PC-3 (cell line): ENCODE results near the gene JAZF1. TPM values are rescaled to one million over a fixed set of nuclear protein-coding genes. Genes with fewer than 3 reads are reported as not detected.

ENCODE experiments used
- ATAC-seq: fragments of 200-7000 bp; cut with Tn5 transposase; 2 replicates; pipeline ENCODE4 v1.9.1; 2020; ENCODE audit warnings: mild to moderate bottlenecking, moderate library complexity
- BruUV-seq: library from RNA; stranded (reverse); fragments of 400-500 nt; replicated peaks from 2 replicates; lab custom pipeline; 2021; lab: Mats Ljungman, UMichigan
- CTCF ChIA-PET: fragments of 300-600 bp; sonication (Branson Sonifier 250); formaldehyde crosslinking; loops from one replicate; lab custom pipeline; 2022; ENCODE audit warnings: antibody characterized with exemption; lab: Charles Lee
- POLR2A ChIA-PET: fragments of 300-600 bp; sonication (Branson Sonifier 250); formaldehyde crosslinking; loops from one replicate; lab custom pipeline; 2022; ENCODE audit warnings: antibody characterized with exemption; ENCODE audit not compliant: unreplicated experiment; lab: Charles Lee
- DNase-seq: peaks from one replicate; pipeline ENCODE4 v3.0.0-alpha.2; 2015
- H2AFZ ChIP-seq: fragments of 300-600 bp; sonication (generic); 2 replicates; pipeline ENCODE4 v1.6.0; 2016; ENCODE audit warnings: antibody characterized with exemption, low read length
- H3F3A ChIP-seq: fragments of 300-600 bp; sonication (generic); one replicate; pipeline ENCODE4 v1.6.0; 2017; ENCODE audit warnings: antibody characterized with exemption, low read length, control low read depth, mild to moderate bottlenecking; ENCODE audit not compliant: unreplicated experiment
- H3K27ac ChIP-seq: fragments of 300-600 bp; sonication (generic); 2 replicates; pipeline ENCODE4 v1.5.1; 2016; ENCODE audit warnings: mild to moderate bottlenecking, low read length
- H3K27me3 ChIP-seq: fragments of 300-600 bp; sonication (generic); 2 replicates; pipeline ENCODE4 v1.6.1; 2016; ENCODE audit warnings: low read length, mixed read lengths
- H3K36me3 ChIP-seq: fragments of 300-600 bp; sonication (generic); 2 replicates; pipeline ENCODE4 v1.6.1; 2016; ENCODE audit warnings: low read depth, mixed run types, low read length, mixed read lengths
- H3K4me1 ChIP-seq: fragments of 300-600 bp; sonication (generic); 2 replicates; pipeline ENCODE4 v1.5.1; 2016; ENCODE audit warnings: low read length; ENCODE audit not compliant: insufficient read depth
- H3K4me2 ChIP-seq: fragments of 300-600 bp; sonication (generic); 2 replicates; pipeline ENCODE4 v1.6.0; 2016; ENCODE audit warnings: low read length
- H3K4me3 ChIP-seq: fragments of 300-600 bp; sonication (generic); 2 replicates; pipeline ENCODE4 v1.5.1; 2016; ENCODE audit warnings: mild to moderate bottlenecking, low read length, mixed read lengths
- H3K79me2 ChIP-seq: fragments of 300-600 bp; sonication (generic); 2 replicates; pipeline ENCODE4 v1.6.1; 2017; ENCODE audit warnings: low read length, mixed read lengths
- H3K9ac ChIP-seq: fragments of 300-600 bp; sonication (generic); 2 replicates; pipeline ENCODE4 v1.6.0; 2016; ENCODE audit warnings: mild to moderate bottlenecking, low read length
- H3K9me2 ChIP-seq: fragments of 300-600 bp; sonication (generic); replicated peaks from 2 replicates; pipeline ENCODE4 v1.6.1; 2016; ENCODE audit warnings: mixed run types, low read length, mixed read lengths
- H3K9me3 ChIP-seq: fragments of 300-600 bp; sonication (generic); 2 replicates; pipeline ENCODE4 v1.6.1; 2016; ENCODE audit warnings: low read length, mixed read lengths
- H4K20me1 ChIP-seq: fragments of 300-600 bp; sonication (generic); 2 replicates; pipeline ENCODE4 v1.6.1; 2016; ENCODE audit warnings: low read length, mixed read lengths
- CTCF ChIP-seq: fragments of 300-600 bp; sonication (generic); conservative IDR thresholded peaks from 2 replicates; pipeline ENCODE4 v1.5.1; 2017; ENCODE audit warnings: antibody characterized with exemption, low read depth, mild to moderate bottlenecking, low read length
- EZH2 ChIP-seq: fragments of 300-600 bp; sonication (generic); IDR thresholded peaks from one replicate; pipeline ENCODE4 v1.6.1; 2017; ENCODE audit warnings: antibody characterized with exemption, mild to moderate bottlenecking, low read length; ENCODE audit not compliant: unreplicated experiment
- EZH2phosphoT487 ChIP-seq: fragments of 300-600 bp; sonication (generic); IDR thresholded peaks from 2 replicates; pipeline ENCODE4 v1.6.1; 2018; ENCODE audit warnings: mild to moderate bottlenecking, antibody characterized with exemption, low read length, borderline replicate concordance
- intact Hi-C: fragments of 100-400 bp; cut with micrococcal nuclease; formaldehyde crosslinking; loops from 2 replicates; pipeline ENCODE4 v1.9.0; 2023
- total RNA-seq: library from RNA; depleted of rRNA; stranded (reverse); fragments of >200 nt; gene quantifications from 2 replicates; pipeline ENCODE4 v1.2.3, GENCODE V29; 2014

The JAZF1 gene
- total RNA-seq, 1 experiment from 2014 or later = 2.3 TPM

GRCh38 chr7:28170701-28171100, 9.9 kb downstream of the JAZF1 start:
- DNase-seq (no peak), ATAC-seq (no peak)
- Histone ChIP-seq H4K20me1 (no peaks in the 10 kb centered on the region), H3K27me3 (no peaks in the 10 kb centered on the region), H2AFZ (no peak overlapping the region), H3K9me2 (no peaks in the 10 kb centered on the region), H3K36me3 (no peaks in the 10 kb centered on the region), H3K4me1 (peaks cover 26% of the 10 kb centered on the region), H3K4me3 (no peak overlapping the region), H3K9ac (no peak overlapping the region), H3K27ac (no peak overlapping the region), H3K4me2 (no peak overlapping the region), H3K9me3 (no peaks in the 10 kb centered on the region), H3K79me2 (0 out of 2 replicates have a peak, but pooled peaks cover under 1% of the 10 kb centered on the region), H3F3A (peaks cover 3% of the 10 kb centered on the region)
- intact Hi-C loops = no loop called here
- POLR2A ChIA-PET = no interaction called here
- BruUV-seq = no TSS peak
- CTCF ChIA-PET = no interaction called here
- TF ChIP-seq CTCF (no peak), EZH2phosphoT487 (no peak), EZH2 (no peak)

- H3K4me3 ChIP-seq = no peak overlapping the region
- H3K79me2 ChIP-seq = 0 out of 2 replicates have a peak, but pooled peaks cover 4% of the 10 kb centered on the region
- intact Hi-C loops = loop anchor here (5.0 kb wide), 1 partner anchor 72 kb away; no protein-coding TSS in a partner anchor
- no peaks in the 10 kb centered on the region for H3K27me3 ChIP-seq
- no peak for TF ChIP-seq EZH2phosphoT487
- no peak for TF ChIP-seq CTCF
- no peak for TF ChIP-seq EZH2
- ATAC-seq = 0 out of 2 replicates have a peak, but pooled peaks have one; percentile 34
- H3K4me1 ChIP-seq = peaks cover 30% of the 10 kb centered on the region
- DNase-seq = peak; percentile 40
- H2AFZ ChIP-seq = no peak overlapping the region
- H3K4me2 ChIP-seq = no peak overlapping the region
- no peaks in the 10 kb centered on the region for H3K36me3 ChIP-seq
- H3K9ac ChIP-seq = no peak overlapping the region
- peaks cover 4% of the 10 kb centered on the region for H3F3A ChIP-seq
- ChIA-PET POLR2A (no interaction called here), CTCF (no interaction called here)
- H3K9me2 ChIP-seq = no peaks in the 10 kb centered on the region
- no peaks in the 10 kb centered on the region for H3K9me3 ChIP-seq
- no TSS peak for BruUV-seq
- no peak overlapping the region for H3K27ac ChIP-seq
- H4K20me1 ChIP-seq = no peaks in the 10 kb centered on the region
Observed at GRCh38 chr7:28169230-28169629, 11.4 kb downstream of the JAZF1 start.

- ChIA-PET CTCF (no interaction called here), POLR2A (no interaction called here)
- H2AFZ ChIP-seq = no peak overlapping the region
- no peak overlapping the region for H3K4me3 ChIP-seq
- H3K9me2 ChIP-seq = no peaks in the 10 kb centered on the region
- no peaks in the 10 kb centered on the region for H3K9me3 ChIP-seq
- no peak overlapping the region for H3K27ac ChIP-seq
- BruUV-seq = no TSS peak
- H3K4me1 ChIP-seq = peaks cover 30% of the 10 kb centered on the region
- 0 out of 2 replicates have a peak, but pooled peaks cover 4% of the 10 kb centered on the region for H3K79me2 ChIP-seq
- TF ChIP-seq EZH2 (no peak), CTCF (no peak)
- intact Hi-C loops = loop anchor here (5.0 kb wide), 1 partner anchor 71 kb away; no protein-coding TSS in a partner anchor
- H3K4me2 ChIP-seq = no peak overlapping the region
- no peaks in the 10 kb centered on the region for H3K27me3 ChIP-seq
- H4K20me1 ChIP-seq = no peaks in the 10 kb centered on the region
- H3K9ac ChIP-seq = no peak overlapping the region
- H3F3A ChIP-seq = peaks cover 4% of the 10 kb centered on the region
- ATAC-seq = no peak
- DNase-seq = no peak
- no peaks in the 10 kb centered on the region for H3K36me3 ChIP-seq
Observed at GRCh38 chr7:28168393-28169158, 12.0 kb downstream of the JAZF1 start.
